ENCODE measurements around the gene ZBTB11.

ZBTB11 gene

DNA sequence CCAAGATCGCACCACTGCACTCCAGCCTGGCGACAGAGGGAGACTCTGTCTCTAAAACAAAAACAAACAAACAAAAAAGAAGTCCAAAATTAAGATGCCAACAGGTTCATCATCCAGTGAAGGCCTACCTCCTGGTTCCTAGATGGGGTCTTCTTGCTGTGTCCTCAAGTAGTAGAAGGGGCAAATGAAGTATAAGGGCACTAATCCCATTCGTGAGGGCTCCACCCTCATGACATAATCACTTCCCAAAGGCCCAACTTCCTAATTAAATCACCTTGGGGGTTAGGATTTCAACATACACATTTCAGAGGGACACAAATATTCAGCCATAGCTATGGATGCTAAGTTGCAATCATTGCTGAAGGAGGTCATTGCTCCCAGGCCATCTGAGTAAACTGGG, 57.2 kb downstream of the ZBTB11 start:
- no peaks in the 10 kb centered on the region for H3K9me3 ChIP-seq (ENCODE audit: control insufficient read depth, insufficient read depth, low read depth, low read length)
- TF ChIP-seq ZNF174 (tag by site-specific recombination; IDR thresholded peaks at IDR 0.05) (no peak), MEIS1 (CRISPR knock-in tag; IDR thresholded peaks at IDR 0.05; ENCODE audit: borderline replicate concordance) (no peak), ZEB2 (tag by site-specific recombination; IDR thresholded peaks at IDR 0.05) (no peak), HOXD13 (CRISPR knock-in tag; IDR thresholded peaks at IDR 0.05; ENCODE audit: borderline replicate concordance) (no peak), ZNF629 (tag by site-specific recombination; IDR thresholded peaks at IDR 0.05) (no peak), ZFP37 (tag by site-specific recombination; IDR thresholded peaks at IDR 0.05) (no peak), FEZF1 (tag by site-specific recombination; IDR thresholded peaks at IDR 0.05) (no peak), ZNF549 (tag by site-specific recombination; IDR thresholded peaks at IDR 0.05) (no peak), ZNF843 (tag by site-specific recombination; IDR thresholded peaks at IDR 0.05) (no peak), BCL11B (tag by site-specific recombination; IDR thresholded peaks at IDR 0.05; ENCODE audit: low read depth) (no peak), PRDM1 (tag by site-specific recombination; IDR thresholded peaks at IDR 0.05) (no peak), ZNF366 (tag by site-specific recombination; conservative IDR thresholded peaks at IDR 0.05) (no peak), ZFP41 (tag by site-specific recombination; IDR thresholded peaks at IDR 0.05; ENCODE audit: borderline replicate concordance) (no peak), ZNF488 (tag by site-specific recombination; IDR thresholded peaks at IDR 0.05) (no peak), ZNF18 (tag by site-specific recombination; IDR thresholded peaks at IDR 0.05) (no peak), ZBTB6 (tag by site-specific recombination; IDR thresholded peaks at IDR 0.05) (no peak), TSHZ1 (tag by site-specific recombination; IDR thresholded peaks at IDR 0.05; ENCODE audit: borderline replicate concordance) (no peak), ZBTB20 (tag by site-specific recombination; IDR thresholded peaks at IDR 0.05) (no peak)
- TF ChIP-seq, protein P1, sequence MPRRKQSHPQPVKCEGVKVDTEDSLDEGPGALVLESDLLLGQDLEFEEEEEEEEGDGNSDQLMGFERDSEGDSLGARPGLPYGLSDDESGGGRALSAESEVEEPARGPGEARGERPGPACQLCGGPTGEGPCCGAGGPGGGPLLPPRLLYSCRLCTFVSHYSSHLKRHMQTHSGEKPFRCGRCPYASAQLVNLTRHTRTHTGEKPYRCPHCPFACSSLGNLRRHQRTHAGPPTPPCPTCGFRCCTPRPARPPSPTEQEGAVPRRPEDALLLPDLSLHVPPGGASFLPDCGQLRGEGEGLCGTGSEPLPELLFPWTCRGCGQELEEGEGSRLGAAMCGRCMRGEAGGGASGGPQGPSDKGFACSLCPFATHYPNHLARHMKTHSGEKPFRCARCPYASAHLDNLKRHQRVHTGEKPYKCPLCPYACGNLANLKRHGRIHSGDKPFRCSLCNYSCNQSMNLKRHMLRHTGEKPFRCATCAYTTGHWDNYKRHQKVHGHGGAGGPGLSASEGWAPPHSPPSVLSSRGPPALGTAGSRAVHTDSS (tag by site-specific recombination; IDR thresholded peaks at IDR 0.05) = no peak
- no peak overlapping the region for H3K4me3 ChIP-seq (ENCODE audit: low read depth, low read length)
- no peak overlapping the region for H3K27ac ChIP-seq (ENCODE audit: extremely low read depth, low read depth, low read length)
- CTCF ChIA-PET = no interaction called here
- POLR2A ChIA-PET = no interaction called here
- no peaks in the 10 kb centered on the region for H3K4me1 ChIP-seq (ENCODE audit: control insufficient read depth, insufficient read depth, low read length)
- H3K36me3 ChIP-seq (ENCODE audit: control insufficient read depth in 2 of 2, insufficient read depth in 1 of 2, low read length in 2 of 2) = no peaks in the 10 kb centered on the region

Data from HEK293 (cell line).